Neuronal stem cell (in vitro differentiated cells): ENCODE data around the gene VGLL4.

Experiments
- DNase-seq: peaks from one replicate; pipeline ENCODE4 v3.0.0-alpha.2; 2013; ENCODE audit warnings: low spot score
- H2AFZ ChIP-seq: one replicate; pipeline ENCODE4 v1.6.1; 2013; ENCODE audit warnings: mild to moderate bottlenecking, low read length, inconsistent platforms
- H2AK5ac ChIP-seq: 2 replicates; pipeline ENCODE4 v1.6.1; 2013; ENCODE audit warnings: low read depth, mild to moderate bottlenecking, inconsistent platforms, low read length, moderate library complexity, mixed read lengths
- H2BK120ac ChIP-seq: 2 replicates; pipeline ENCODE4 v1.6.1; 2013; ENCODE audit warnings: low read depth, mild to moderate bottlenecking, inconsistent platforms, low read length, moderate library complexity, mixed read lengths
- H2BK12ac ChIP-seq: one replicate; pipeline ENCODE4 v1.6.1; 2013; ENCODE audit warnings: low read length, inconsistent platforms
- H2BK15ac ChIP-seq: 2 replicates; pipeline ENCODE4 v1.6.1; 2013; ENCODE audit warnings: mild to moderate bottlenecking, low read length, inconsistent platforms, mixed read lengths
- H2BK5ac ChIP-seq: one replicate; pipeline ENCODE4 v1.6.1; 2013; ENCODE audit warnings: inconsistent platforms, mild to moderate bottlenecking, low read length, moderate library complexity
- H3K14ac ChIP-seq: one replicate; pipeline ENCODE4 v1.6.1; 2013; ENCODE audit warnings: low read length, inconsistent platforms
- H3K18ac ChIP-seq: 2 replicates; pipeline ENCODE4 v1.6.1; 2013; ENCODE audit warnings: low read length, inconsistent platforms
- H3K23ac ChIP-seq: 2 replicates; pipeline ENCODE4 v1.6.1; 2013; ENCODE audit warnings: low read depth, mild to moderate bottlenecking, mixed read lengths, low read length, inconsistent platforms; ENCODE audit not compliant: poor library complexity
- H3K27ac ChIP-seq: replicated peaks from 3 replicates; pipeline ENCODE4 v1.5.1; 2013; ENCODE audit warnings: low read length, inconsistent platforms
- H3K27me3 ChIP-seq, 3 experiments: 2 replicates each; pipeline ENCODE4 v1.6.1; 2013; ENCODE audit warnings: low read length in 3 of 3, mild to moderate bottlenecking in 2 of 3, inconsistent platforms in 1 of 3, low read depth in 1 of 3, mixed read lengths in 1 of 3, moderate library complexity in 1 of 3; ENCODE audit not compliant: control insufficient read depth in 3 of 3, insufficient read depth in 3 of 3
- H3K36me3 ChIP-seq, 2 donors: replicated peaks in 1 of 2; 2 replicates each; pipeline ENCODE4 v1.6.1; 2013; ENCODE audit warnings: low read length in 2 of 2; ENCODE audit not compliant: control insufficient read depth in 2 of 2, insufficient read depth in 2 of 2
- H3K4ac ChIP-seq: 2 replicates; pipeline ENCODE4 v1.6.1; 2013; ENCODE audit warnings: inconsistent platforms, mild to moderate bottlenecking, low read length, moderate library complexity
- H3K4me1 ChIP-seq, 2 donors: 1 replicate in 1 of 2; 2 replicates in 1 of 2; pipeline ENCODE4 v1.6.1; 2013; ENCODE audit warnings: low read length in 2 of 2, low read depth in 1 of 2; ENCODE audit not compliant: control insufficient read depth in 2 of 2, insufficient read depth in 1 of 2
- H3K4me2 ChIP-seq: one replicate; pipeline ENCODE4 v1.6.1; 2013; ENCODE audit warnings: mild to moderate bottlenecking, low read length, inconsistent platforms; ENCODE audit not compliant: insufficient read depth, poor library complexity, severe bottlenecking
- H3K4me3 ChIP-seq, 2 donors: 2 replicates each; pipeline ENCODE4 v1.5.1; 2013; ENCODE audit warnings: low read length in 2 of 2, mild to moderate bottlenecking in 2 of 2, inconsistent platforms in 1 of 2, moderate library complexity in 1 of 2
- H3K79me1 ChIP-seq: one replicate; pipeline ENCODE4 v1.6.1; 2013; ENCODE audit warnings: low read depth, mild to moderate bottlenecking, inconsistent platforms, low read length, moderate library complexity
- H3K9ac ChIP-seq: one replicate; pipeline ENCODE4 v1.6.1; 2013; ENCODE audit warnings: mild to moderate bottlenecking, low read depth, low read length, inconsistent platforms; ENCODE audit not compliant: poor library complexity
- H3K9me3 ChIP-seq, 2 donors: replicated peaks in 1 of 2; 2 replicates each; pipeline versions ENCODE3 to v1.6.1; 2013; ENCODE audit warnings: low read length in 2 of 2, mild to moderate bottlenecking in 2 of 2, inconsistent platforms in 1 of 2, low read depth in 1 of 2, mixed read lengths in 1 of 2, moderate library complexity in 1 of 2; ENCODE audit not compliant: control insufficient read depth in 2 of 2, insufficient read depth in 1 of 2
- H4K8ac ChIP-seq: one replicate; pipeline ENCODE4 v1.6.1; 2013; ENCODE audit warnings: low read depth, mild to moderate bottlenecking, inconsistent platforms, low read length, moderate library complexity
- H4K91ac ChIP-seq: one replicate; pipeline ENCODE4 v1.6.1; 2013; ENCODE audit warnings: low read length, low read depth, mild to moderate bottlenecking, inconsistent platforms; ENCODE audit not compliant: poor library complexity
- WGBS, 2 donors: extraction: QIAGEN DNeasy Blood & Tissue Kit; methylation state at CpG; one replicate each; pipeline ENCODE4 v1.1.7; 2013; ENCODE audit warnings: missing lambda C conversion rate in 2 of 2, mixed read lengths in 1 of 2; ENCODE audit not compliant: insufficient read length in 2 of 2, insufficient replicate concordance in 1 of 2; ENCODE audit errors: extremely low coverage in 2 of 2; 5-methylcytosine and 5-hydroxymethylcytosine counted together

The VGLL4 gene

DNA sequence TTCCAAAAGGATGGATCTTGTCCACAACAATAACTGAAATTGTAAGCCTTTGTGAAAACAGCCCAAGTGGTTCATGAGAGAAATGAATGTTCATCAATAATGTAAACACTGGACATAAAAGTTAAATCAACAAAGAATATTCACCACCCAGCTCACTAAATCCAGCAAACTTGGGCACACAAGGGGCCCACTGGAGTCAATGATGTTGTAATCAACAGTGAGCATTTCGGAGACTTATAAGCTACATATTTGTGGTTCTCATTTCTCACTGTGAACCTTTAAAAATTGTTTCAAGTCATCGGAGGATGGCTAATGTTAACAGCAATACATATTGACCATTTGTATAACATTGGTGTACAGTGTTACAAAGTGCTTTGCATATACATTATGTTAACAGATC, 63.1 kb downstream of the VGLL4 start:
- WGBS, 2 donors, result no CpG with 5 or more reads among the region's 2 CpGs
- no peak overlapping the region for H3K14ac ChIP-seq
- peaks cover 8% of the 10 kb centered on the region for H3K79me1 ChIP-seq

DNA sequence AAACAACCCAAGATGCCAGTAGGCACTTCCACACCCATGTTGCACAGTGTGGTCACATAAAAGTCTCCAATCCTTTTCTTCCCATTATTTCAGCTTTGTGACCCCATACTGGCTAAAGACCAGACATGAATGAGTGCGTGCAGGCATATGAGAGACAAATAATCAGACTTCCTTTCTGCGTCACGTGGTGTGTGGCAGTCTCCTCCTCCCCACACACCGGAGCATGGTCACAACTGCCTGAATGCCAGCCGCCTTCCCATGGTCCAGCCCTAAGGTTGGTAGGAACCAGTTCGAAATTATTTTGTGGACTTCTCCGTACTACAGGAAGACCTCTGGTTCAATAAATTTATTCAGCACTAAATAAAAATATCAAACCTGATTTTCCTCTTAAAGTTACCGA, 65.5 kb downstream of the VGLL4 start:
- DNase-seq, result no peak
- no CpG with 5 or more reads among the region's 8 CpGs for WGBS, 2 donors

More for the DNA sequence above, 63.1 kb downstream of the VGLL4 start:
- no peak overlapping the region for H2BK15ac ChIP-seq
- no peaks in the 10 kb centered on the region for H3K27me3 ChIP-seq
- no peak overlapping the region for H3K4me3 ChIP-seq
- H2BK12ac ChIP-seq, result no peak overlapping the region
- no peak overlapping the region for H3K9ac ChIP-seq
- no peak overlapping the region for H3K23ac ChIP-seq
- no peak overlapping the region for H3K18ac ChIP-seq
- peaks cover 23 to 33% of the 10 kb centered on the region in 2 donors for H3K4me1 ChIP-seq
- no peak overlapping the region for H2BK5ac ChIP-seq
- no peak overlapping the region for H2AK5ac ChIP-seq
- H3K4ac ChIP-seq, result no peak overlapping the region
- H3K4me2 ChIP-seq, result no peak overlapping the region
- no peak overlapping the region for H2AFZ ChIP-seq
- peaks cover 0 to 3% of the 10 kb centered on the region in 2 donors for H3K9me3 ChIP-seq
- H4K8ac ChIP-seq, result no peak overlapping the region
- no peak overlapping the region for H3K27ac ChIP-seq
- no peak overlapping the region for H4K91ac ChIP-seq
- no peak for DNase-seq
- no peak overlapping the region for H2BK120ac ChIP-seq
- H3K36me3 ChIP-seq, result peaks cover 4 to 20% of the 10 kb centered on the region in 2 donors

DNA sequence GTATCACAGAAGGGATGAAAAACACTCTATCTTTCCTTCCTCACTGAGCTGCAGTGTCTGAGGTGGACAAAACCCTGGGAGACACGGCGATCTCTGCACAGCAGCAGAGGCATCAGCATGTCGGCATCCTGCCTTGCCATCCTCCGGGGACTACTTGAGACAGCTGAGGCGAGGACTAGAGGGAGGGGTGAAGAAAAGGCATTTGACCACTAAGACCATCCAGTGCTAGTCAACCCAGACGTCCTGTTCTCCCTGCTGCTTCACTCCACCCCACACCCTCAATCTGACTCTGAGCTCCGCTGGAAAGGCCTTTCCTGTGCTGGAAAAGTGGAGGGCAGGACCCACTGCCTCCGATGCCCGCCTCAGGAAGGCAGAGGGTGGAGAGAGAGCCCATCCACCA, 67.3 kb downstream of the VGLL4 start:
- no peak overlapping the region for H3K9ac ChIP-seq
- no peaks in the 10 kb centered on the region for H3K27me3 ChIP-seq
- H3K4me1 ChIP-seq, result peaks cover 3 to 10% of the 10 kb centered on the region in 2 donors
- no CpG with 5 or more reads among the region's 9 CpGs for WGBS, 2 donors
- no peak overlapping the region for H3K4ac ChIP-seq
- DNase-seq, result no peak
- no peak overlapping the region for H4K8ac ChIP-seq
- H3K9me3 ChIP-seq, result peaks cover 0 to 3% of the 10 kb centered on the region in 2 donors
- H3K23ac ChIP-seq, result no peak overlapping the region
- H4K91ac ChIP-seq, result no peak overlapping the region
- no peak overlapping the region for H2BK12ac ChIP-seq
- no peak overlapping the region for H3K14ac ChIP-seq
- H3K79me1 ChIP-seq, result peaks cover 9% of the 10 kb centered on the region
- H2BK120ac ChIP-seq, result no peak overlapping the region
- H3K4me3 ChIP-seq, result no peak overlapping the region
- H2AK5ac ChIP-seq, result no peak overlapping the region
- no peak overlapping the region for H2AFZ ChIP-seq
- H2BK15ac ChIP-seq, result no peak overlapping the region
- H3K18ac ChIP-seq, result peak overlapping the region; percentile 25
- H3K36me3 ChIP-seq, result peaks cover 9 to 53% of the 10 kb centered on the region in 2 donors
- H3K4me2 ChIP-seq, result no peak overlapping the region
- no peak overlapping the region for H2BK5ac ChIP-seq
- no peak overlapping the region for H3K27ac ChIP-seq

More for the DNA sequence above, 65.5 kb downstream of the VGLL4 start:
- Histone ChIP-seq H2BK5ac (no peak overlapping the region), H3K79me1 (peaks cover 9% of the 10 kb centered on the region), H4K91ac (no peak overlapping the region), H3K4me3 (no peak overlapping the region), H4K8ac (no peak overlapping the region), H3K27ac (no peak overlapping the region), H3K9me3 (peaks cover 0 to 3% of the 10 kb centered on the region in 2 donors), H3K36me3 (peaks cover 9 to 41% of the 10 kb centered on the region in 2 donors), H3K4me1 (peaks cover 18% of the 10 kb centered on the region in 2 donors), H2BK120ac (no peak overlapping the region), H3K4me2 (no peak overlapping the region), H3K27me3 (no peaks in the 10 kb centered on the region), H3K18ac (no peak overlapping the region), H2AK5ac (no peak overlapping the region), H2BK15ac (no peak overlapping the region), H3K23ac (no peak overlapping the region), H3K9ac (no peak overlapping the region), H3K4ac (no peak overlapping the region), H2AFZ (no peak overlapping the region), H2BK12ac (no peak overlapping the region), H3K14ac (no peak overlapping the region)

DNA sequence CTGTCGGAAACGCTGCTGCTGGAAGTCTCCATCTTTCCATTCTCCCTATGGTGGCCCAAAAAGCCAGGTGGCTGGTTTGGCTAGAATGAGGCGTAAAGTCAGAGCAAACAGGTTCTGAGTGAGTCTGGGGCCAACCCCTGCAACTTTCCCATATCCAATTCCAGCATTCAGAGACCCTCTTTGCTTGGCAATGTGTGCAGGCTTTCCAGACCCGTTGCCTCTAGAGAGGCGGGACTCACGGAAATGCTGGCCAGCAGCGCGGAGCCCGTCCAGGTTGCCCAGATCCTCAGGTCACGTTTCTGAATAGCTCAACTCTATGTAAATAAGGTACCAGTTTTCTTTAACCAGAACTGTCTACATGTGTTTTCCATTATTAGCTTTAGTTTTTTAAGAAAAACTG, 68.0 kb downstream of the VGLL4 start:
- no CpG with 5 or more reads among the region's 10 CpGs for WGBS, 2 donors

More for the DNA sequence above, 68.0 kb downstream of the VGLL4 start:
- Histone ChIP-seq H3K23ac (no peak overlapping the region), H2BK15ac (no peak overlapping the region), H3K27me3 (no peaks in the 10 kb centered on the region), H3K4me1 (peaks cover 3 to 7% of the 10 kb centered on the region in 2 donors), H3K79me1 (peaks cover 5% of the 10 kb centered on the region), H3K4me2 (no peak overlapping the region), H3K9ac (no peak overlapping the region), H3K4ac (no peak overlapping the region), H2AK5ac (no peak overlapping the region), H2BK12ac (no peak overlapping the region), H3K27ac (no peak overlapping the region), H2BK120ac (no peak overlapping the region), H3K9me3 (peaks cover 0 to 3% of the 10 kb centered on the region in 2 donors), H2BK5ac (no peak overlapping the region), H3K36me3 (peaks cover 9 to 59% of the 10 kb centered on the region in 2 donors), H4K91ac (no peak overlapping the region), H3K4me3 (no peak overlapping the region), H3K18ac (no peak overlapping the region), H4K8ac (no peak overlapping the region), H2AFZ (no peak overlapping the region), H3K14ac (no peak overlapping the region)
- no peak for DNase-seq
